ENCODE measurements around the gene RAB19. TPM values are rescaled to one million over a fixed set of nuclear protein-coding genes. Genes with fewer than 3 reads are reported as not detected.

The RAB19 gene
- total and polyA plus RNA-seq, 2 of the 8 experiments (the other 6 are each of a cell fraction or from before 2014, with no cell fraction given) = 9.8 to 11.0 TPM

DNA sequence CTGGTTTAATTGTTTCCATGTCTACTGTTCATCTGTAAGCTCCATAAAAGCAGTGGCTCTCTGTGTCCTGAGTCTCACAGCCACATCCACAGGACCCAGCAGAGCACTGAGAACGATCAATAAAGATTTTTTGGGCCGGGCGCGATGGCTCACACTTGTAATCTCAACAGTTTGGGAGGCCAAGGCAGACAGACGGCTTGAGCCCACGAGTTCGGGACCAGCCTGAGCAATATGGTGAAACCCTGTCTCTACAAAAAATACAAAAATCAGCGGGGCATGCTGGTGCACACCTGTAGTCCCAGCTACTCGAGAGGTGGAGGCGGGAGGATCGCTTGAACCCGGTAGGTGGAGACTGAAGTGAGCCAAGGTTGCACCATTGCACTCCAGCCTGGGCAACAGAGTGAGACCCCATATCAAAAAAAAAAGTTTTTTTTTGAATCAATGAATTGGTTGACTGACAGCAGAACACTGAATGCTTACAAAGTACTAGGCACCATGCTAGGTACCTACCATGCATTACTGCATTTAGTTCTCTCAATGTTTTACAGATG, 10.0 kb upstream of the RAB19 start (continued):
- TF ChIP-seq, protein P1, sequence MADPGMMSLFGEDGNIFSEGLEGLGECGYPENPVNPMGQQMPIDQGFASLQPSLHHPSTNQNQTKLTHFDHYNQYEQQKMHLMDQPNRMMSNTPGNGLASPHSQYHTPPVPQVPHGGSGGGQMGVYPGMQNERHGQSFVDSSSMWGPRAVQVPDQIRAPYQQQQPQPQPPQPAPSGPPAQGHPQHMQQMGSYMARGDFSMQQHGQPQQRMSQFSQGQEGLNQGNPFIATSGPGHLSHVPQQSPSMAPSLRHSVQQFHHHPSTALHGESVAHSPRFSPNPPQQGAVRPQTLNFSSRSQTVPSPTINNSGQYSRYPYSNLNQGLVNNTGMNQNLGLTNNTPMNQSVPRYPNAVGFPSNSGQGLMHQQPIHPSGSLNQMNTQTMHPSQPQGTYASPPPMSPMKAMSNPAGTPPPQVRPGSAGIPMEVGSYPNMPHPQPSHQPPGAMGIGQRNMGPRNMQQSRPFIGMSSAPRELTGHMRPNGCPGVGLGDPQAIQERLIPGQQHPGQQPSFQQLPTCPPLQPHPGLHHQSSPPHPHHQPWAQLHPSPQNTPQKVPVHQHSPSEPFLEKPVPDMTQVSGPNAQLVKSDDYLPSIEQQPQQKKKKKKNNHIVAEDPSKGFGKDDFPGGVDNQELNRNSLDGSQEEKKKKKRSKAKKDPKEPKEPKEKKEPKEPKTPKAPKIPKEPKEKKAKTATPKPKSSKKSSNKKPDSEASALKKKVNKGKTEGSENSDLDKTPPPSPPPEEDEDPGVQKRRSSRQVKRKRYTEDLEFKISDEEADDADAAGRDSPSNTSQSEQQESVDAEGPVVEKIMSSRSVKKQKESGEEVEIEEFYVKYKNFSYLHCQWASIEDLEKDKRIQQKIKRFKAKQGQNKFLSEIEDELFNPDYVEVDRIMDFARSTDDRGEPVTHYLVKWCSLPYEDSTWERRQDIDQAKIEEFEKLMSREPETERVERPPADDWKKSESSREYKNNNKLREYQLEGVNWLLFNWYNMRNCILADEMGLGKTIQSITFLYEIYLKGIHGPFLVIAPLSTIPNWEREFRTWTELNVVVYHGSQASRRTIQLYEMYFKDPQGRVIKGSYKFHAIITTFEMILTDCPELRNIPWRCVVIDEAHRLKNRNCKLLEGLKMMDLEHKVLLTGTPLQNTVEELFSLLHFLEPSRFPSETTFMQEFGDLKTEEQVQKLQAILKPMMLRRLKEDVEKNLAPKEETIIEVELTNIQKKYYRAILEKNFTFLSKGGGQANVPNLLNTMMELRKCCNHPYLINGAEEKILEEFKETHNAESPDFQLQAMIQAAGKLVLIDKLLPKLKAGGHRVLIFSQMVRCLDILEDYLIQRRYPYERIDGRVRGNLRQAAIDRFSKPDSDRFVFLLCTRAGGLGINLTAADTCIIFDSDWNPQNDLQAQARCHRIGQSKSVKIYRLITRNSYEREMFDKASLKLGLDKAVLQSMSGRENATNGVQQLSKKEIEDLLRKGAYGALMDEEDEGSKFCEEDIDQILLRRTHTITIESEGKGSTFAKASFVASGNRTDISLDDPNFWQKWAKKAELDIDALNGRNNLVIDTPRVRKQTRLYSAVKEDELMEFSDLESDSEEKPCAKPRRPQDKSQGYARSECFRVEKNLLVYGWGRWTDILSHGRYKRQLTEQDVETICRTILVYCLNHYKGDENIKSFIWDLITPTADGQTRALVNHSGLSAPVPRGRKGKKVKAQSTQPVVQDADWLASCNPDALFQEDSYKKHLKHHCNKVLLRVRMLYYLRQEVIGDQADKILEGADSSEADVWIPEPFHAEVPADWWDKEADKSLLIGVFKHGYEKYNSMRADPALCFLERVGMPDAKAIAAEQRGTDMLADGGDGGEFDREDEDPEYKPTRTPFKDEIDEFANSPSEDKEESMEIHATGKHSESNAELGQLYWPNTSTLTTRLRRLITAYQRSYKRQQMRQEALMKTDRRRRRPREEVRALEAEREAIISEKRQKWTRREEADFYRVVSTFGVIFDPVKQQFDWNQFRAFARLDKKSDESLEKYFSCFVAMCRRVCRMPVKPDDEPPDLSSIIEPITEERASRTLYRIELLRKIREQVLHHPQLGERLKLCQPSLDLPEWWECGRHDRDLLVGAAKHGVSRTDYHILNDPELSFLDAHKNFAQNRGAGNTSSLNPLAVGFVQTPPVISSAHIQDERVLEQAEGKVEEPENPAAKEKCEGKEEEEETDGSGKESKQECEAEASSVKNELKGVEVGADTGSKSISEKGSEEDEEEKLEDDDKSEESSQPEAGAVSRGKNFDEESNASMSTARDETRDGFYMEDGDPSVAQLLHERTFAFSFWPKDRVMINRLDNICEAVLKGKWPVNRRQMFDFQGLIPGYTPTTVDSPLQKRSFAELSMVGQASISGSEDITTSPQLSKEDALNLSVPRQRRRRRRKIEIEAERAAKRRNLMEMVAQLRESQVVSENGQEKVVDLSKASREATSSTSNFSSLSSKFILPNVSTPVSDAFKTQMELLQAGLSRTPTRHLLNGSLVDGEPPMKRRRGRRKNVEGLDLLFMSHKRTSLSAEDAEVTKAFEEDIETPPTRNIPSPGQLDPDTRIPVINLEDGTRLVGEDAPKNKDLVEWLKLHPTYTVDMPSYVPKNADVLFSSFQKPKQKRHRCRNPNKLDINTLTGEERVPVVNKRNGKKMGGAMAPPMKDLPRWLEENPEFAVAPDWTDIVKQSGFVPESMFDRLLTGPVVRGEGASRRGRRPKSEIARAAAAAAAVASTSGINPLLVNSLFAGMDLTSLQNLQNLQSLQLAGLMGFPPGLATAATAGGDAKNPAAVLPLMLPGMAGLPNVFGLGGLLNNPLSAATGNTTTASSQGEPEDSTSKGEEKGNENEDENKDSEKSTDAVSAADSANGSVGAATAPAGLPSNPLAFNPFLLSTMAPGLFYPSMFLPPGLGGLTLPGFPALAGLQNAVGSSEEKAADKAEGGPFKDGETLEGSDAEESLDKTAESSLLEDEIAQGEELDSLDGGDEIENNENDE (IDR thresholded peaks at IDR 0.05; ENCODE audit: insufficient replicate concordance, low read length) = no peak
- TF ChIP-seq KDM1A (IDR thresholded peaks at IDR 0.05; ENCODE audit: borderline replicate concordance, low read length) (no peak), TEAD4 (IDR thresholded peaks at IDR 0.05; ENCODE audit: low read depth, low read length) (no peak), SRF (IDR thresholded peaks at IDR 0.05; ENCODE audit: low read depth, low read length) (no peak), GTF2F1 (IDR thresholded peaks at IDR 0.05; ENCODE audit: borderline replicate concordance, low read depth, low read length) (no peak)
- TF ChIP-seq, protein P2, sequence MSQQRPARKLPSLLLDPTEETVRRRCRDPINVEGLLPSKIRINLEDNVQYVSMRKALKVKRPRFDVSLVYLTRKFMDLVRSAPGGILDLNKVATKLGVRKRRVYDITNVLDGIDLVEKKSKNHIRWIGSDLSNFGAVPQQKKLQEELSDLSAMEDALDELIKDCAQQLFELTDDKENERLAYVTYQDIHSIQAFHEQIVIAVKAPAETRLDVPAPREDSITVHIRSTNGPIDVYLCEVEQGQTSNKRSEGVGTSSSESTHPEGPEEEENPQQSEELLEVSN (IDR thresholded peaks at IDR 0.05) = no peak
- TF ChIP-seq, protein P3, sequence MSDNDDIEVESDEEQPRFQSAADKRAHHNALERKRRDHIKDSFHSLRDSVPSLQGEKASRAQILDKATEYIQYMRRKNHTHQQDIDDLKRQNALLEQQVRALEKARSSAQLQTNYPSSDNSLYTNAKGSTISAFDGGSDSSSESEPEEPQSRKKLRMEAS (IDR thresholded peaks at IDR 0.05) = no peak

All from H1 (cell line).